HG03066 (cell line): ENCODE measurements around the gene PODNL1.
A peak's percentile ranks its signal among the peaks of the same experiment; 100 is the strongest.

Experiments used
- ATAC-seq: cut with Tn5 transposase; IDR thresholded peaks from one replicate; pipeline ENCODE4 v1.9.1; 2021; ENCODE audit warnings: low read depth; ENCODE audit not compliant: unreplicated experiment

PODNL1 gene

GRCh38 chr19:13959141-13959961 lies 21.1 kb upstream of the PODNL1 start:
- no peak for ATAC-seq

GRCh38 chr19:13958043-13958442 lies 19.8 kb upstream of the PODNL1 start:
- no peak for ATAC-seq

- no peak for ATAC-seq
Observed at GRCh38 chr19:13957051-13957450, 18.8 kb upstream of the PODNL1 start.

GRCh38 chr19:13956365-13956744 lies 18.1 kb upstream of the PODNL1 start:
- no peak for ATAC-seq

- no peak for ATAC-seq
Observed at GRCh38 chr19:13955662-13956364, 17.6 kb upstream of the PODNL1 start.

GRCh38 chr19:13954185-13954584 lies 16.0 kb upstream of the PODNL1 start:
- ATAC-seq: no peak

- ATAC-seq: no peak
Observed at GRCh38 chr19:13952931-13953531, 14.8 kb upstream of the PODNL1 start.

- ATAC-seq: peak; percentile 93
Observed at GRCh38 chr19:13952154-13952930, 14.1 kb upstream of the PODNL1 start, which contains the start of gene DCAF15. TSS of gene DCAF15 (plus strand) at chr19:13952509. CDS start at chr19:13952513, 4 bp downstream.

GRCh38 chr19:13951799-13952153 lies 13.6 kb upstream of the PODNL1 start:
- peak; percentile 9 for ATAC-seq

GRCh38 chr19:13951043-13951442 lies 12.8 kb upstream of the PODNL1 start:
- no peak for ATAC-seq

- no peak for ATAC-seq
Observed at GRCh38 chr19:13946414-13946813, 8.2 kb upstream of the PODNL1 start.

GRCh38 chr19:13942023-13942684 lies 3.9 kb upstream of the PODNL1 start:
- no peak for ATAC-seq

- no peak for ATAC-seq
Observed at GRCh38 chr19:13937479-13938300, 527 bp downstream of the PODNL1 start.

GRCh38 chr19:13935765-13936510 lies 2.3 kb downstream of the PODNL1 start:
- ATAC-seq: no peak

- no peak for ATAC-seq
Observed at GRCh38 chr19:13934785-13935109, 3.5 kb downstream of the PODNL1 start.

- ATAC-seq: no peak
Observed at GRCh38 chr19:13932911-13933393, 5.3 kb downstream of the PODNL1 start.

GRCh38 chr19:13932149-13932637 lies 6.0 kb downstream of the PODNL1 start:
- ATAC-seq: no peak

GRCh38 chr19:13931391-13932148 lies 6.6 kb downstream of the PODNL1 start:
- no peak for ATAC-seq
